Stomach (tissue), 4 donors: ENCODE results near the gene ITGB3.
"Not testable (repeated sequence)": the region's sequence is repeated elsewhere in the genome, so short reads cannot be mapped to it uniquely, and the experiment has no call there.

ENCODE experiments used
- CTCF ChIP-seq, 7 experiments: fragments of 450-650 bp in 4 of 7; fragments of 200-600 bp in 3 of 7; sonication (generic) in 3 of 7; IDR thresholded peaks; one replicate each; pipeline ENCODE4 v1.5.1; 2016 to 2019; ENCODE audit warnings: antibody characterized with exemption in 7 of 7, control low read depth in 2 of 7, mild to moderate bottlenecking in 1 of 7
- EP300 ChIP-seq: sonication (generic); formaldehyde crosslinking; IDR thresholded peaks from one replicate; pipeline ENCODE4 v1.6.1; 2017; ENCODE audit warnings: antibody characterized with exemption
- POLR2A ChIP-seq, 4 donors: fragments of 450-650 bp; IDR thresholded peaks; one replicate each; pipeline ENCODE4 v1.6.1; 2016; ENCODE audit warnings: antibody characterized with exemption in 4 of 4, control low read depth in 2 of 4, mild to moderate bottlenecking in 1 of 4, moderate library complexity in 1 of 4
- POLR2AphosphoS5 ChIP-seq, 3 donors: sonication (generic); formaldehyde crosslinking; IDR thresholded peaks; one replicate each; pipeline ENCODE4 v1.6.1; 2016; ENCODE audit warnings: antibody characterized with exemption in 3 of 3

- TF ChIP-seq CTCF (IDR thresholded peaks at IDR 0.05); POLR2AphosphoS5 (IDR thresholded peaks at IDR 0.05); POLR2A (IDR thresholded peaks at IDR 0.05); EP300: not testable (repeated sequence)
Measured at GRCh38 chr17:47216821-47217220, 36.8 kb upstream of the ITGB3 start.
